NK-92 (cell line): ENCODE results near the gene FGFR2.

Source experiments
- DNase-seq: peaks from one replicate; lab custom pipeline; 2025; ENCODE audit not compliant: unreplicated experiment; lab: John Stamatoyannopoulos, UW

FGFR2 gene

GRCh38 chr10:121500701-121501332, 97.4 kb downstream of the FGFR2 start:
- no peak for DNase-seq

- no peak for DNase-seq
Observed at GRCh38 chr10:121497513-121498470, 100.5 kb downstream of the FGFR2 start.

GRCh38 chr10:121495719-121496118, 102.5 kb downstream of the FGFR2 start:
- no peak for DNase-seq

DNA sequence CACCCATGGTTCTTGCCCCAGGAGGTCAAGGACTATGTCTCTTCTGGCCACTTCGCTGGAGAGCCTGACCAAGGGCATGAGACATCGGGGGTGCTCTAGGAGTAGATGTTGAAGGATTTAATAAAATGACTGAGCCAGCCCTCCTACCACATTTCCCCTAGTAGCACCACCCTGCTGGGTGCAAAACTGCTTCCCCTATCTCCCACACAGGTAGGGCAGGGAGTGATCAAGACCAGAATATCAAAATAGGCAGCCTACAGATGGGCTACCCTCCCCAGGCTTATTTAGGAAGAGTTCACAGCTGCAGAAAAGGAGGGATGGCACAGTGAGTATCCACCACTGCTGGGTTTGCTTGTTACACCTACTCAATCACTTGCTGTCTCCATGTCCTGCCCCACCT, 103.9 kb downstream of the FGFR2 start:
- no peak for DNase-seq

DNA sequence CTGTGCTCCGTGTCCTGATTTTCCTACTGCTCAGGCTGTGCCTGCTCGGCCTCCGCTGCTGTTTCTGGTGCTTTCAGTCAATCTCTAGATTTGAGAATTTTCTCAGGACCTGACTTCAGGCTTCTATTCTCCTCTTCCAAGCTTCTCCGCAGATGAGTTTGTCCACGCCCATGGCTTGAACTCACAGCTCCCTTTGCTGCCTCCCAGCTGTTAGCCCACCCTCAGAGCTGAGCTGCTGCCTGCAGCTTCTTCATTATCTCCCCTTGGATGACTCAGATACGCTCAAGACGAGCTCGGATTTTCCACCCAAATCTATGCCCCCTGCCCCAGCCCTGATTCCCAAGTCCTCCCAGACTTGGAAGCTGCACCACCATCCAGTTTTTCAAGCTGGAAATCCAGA, 104.7 kb downstream of the FGFR2 start:
- no peak for DNase-seq

GRCh38 chr10:121490871-121491519, 107.2 kb downstream of the FGFR2 start:
- DNase-seq: no peak

DNA sequence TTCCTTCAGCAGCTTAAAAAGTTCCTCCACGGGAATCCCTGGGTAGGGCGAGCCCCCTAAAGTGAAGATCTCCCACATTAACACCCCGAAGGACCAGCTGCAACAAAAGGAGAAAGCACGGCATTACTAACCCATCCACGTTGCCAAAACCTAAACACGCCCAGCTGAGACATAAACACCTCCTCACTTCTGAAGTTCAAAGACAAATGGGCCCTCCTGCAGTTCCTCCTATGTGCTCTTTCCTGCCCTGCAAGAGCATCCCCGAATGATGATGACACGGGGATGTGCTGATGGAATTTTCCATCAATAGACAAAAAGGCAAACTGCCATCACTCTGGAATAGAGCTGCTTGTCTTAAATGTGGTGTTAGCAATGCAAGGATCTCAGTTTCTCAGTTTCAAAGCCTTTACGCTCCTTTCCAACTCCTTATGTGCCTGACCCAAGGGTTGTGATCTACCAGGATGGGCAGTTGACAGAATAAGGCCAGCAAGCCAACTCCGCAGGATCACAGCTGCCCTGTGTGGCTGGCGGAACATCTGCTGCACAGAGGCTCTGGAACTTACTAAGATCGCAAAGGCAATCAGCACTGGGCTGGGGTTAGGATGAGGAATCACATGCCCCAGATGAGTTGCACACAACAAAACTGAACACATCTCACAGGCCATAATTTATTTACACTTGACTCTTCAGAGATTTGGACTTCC, 112.7 kb downstream of the FGFR2 start:
- no peak for DNase-seq

DNA sequence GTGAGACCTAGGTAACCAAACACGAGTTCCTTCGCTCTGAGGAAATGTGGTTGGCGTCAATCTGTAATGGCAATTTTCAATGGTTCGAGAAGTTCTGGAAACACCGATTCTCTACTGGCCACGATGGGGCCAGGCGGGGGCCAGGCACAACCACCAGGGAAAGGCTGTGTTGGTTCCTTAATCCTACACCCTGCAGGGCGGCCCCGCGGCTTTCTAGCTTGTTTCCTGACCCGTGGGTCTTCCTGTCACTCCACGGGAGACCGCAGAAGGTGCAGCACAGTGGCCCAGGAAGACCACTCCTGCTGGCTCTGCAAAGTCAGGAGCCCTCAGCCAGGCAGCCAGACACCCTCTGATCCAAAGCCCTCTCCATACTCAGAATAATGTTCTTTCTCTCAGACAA, 113.4 kb downstream of the FGFR2 start:
- DNase-seq: no peak

GRCh38 chr10:121484401-121484800, 113.8 kb downstream of the FGFR2 start:
- no peak for DNase-seq

- DNase-seq: no peak
Observed at GRCh38 chr10:121481180-121481579, 117.1 kb downstream of the FGFR2 start.

GRCh38 chr10:121478556-121478955, 119.7 kb downstream of the FGFR2 start:
- no peak for DNase-seq

DNA sequence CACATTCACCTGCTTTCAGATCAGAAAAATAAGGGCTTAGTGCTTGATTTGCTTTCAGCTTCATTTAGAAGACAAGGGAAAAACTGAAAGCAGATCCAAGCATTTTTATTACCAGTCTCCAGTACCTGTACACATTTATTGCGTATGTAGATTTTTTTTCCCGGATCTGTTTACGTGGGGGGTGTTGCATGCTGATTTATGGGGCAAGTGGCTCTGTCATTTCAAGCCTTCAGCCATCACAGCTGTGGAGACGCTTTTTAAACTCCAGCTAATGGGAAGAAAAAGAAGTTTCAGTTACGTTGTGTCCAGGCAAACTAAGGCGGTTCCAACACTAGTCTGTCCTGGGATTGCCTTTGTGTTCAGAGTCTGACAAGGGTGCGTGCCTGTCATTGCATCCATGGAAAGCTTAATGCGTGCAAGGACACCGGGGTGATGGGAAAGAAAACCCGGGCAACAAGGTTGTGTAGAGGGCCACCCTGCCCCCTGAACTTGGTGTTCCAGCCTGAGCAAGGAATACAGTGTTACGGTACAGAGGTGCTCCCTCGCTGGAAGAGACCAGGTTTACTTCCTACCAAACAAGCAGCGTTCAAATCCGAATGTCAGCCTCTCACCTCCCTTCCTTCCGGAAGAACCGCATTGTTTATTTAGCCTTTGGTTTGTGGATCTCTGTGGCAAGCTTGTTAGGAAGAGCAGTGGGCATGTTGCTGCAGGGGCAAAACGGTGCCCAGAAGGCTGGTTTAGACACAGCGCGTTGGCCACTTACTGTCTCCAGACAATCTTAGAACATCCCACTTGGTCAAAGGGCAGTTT, 128.2 kb downstream of the FGFR2 start:
- no peak for DNase-seq

GRCh38 chr10:121468726-121469125, 129.5 kb downstream of the FGFR2 start:
- no peak for DNase-seq

DNA sequence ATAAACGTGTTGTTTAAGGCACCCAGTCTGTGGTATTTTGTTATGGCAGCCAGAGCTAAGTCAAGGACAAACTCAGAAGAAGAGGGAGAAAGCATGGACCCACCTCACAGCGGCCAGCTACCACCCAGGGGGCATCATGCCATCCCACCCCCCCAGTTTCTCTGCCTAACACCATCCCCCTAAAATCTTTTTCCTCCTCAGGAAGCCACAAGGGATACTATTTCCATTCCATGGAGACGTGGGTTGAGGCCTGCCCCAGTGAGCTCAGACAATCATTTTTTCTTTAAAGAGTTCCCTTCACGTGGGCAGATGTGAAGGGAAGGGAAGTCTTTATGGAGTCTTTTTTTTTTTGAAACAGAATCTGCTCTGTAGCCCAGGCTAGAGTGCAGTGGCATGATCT, 131.8 kb downstream of the FGFR2 start:
- no peak for DNase-seq

- no peak for DNase-seq
Observed at GRCh38 chr10:121465215-121465614, 133.0 kb downstream of the FGFR2 start.

DNA sequence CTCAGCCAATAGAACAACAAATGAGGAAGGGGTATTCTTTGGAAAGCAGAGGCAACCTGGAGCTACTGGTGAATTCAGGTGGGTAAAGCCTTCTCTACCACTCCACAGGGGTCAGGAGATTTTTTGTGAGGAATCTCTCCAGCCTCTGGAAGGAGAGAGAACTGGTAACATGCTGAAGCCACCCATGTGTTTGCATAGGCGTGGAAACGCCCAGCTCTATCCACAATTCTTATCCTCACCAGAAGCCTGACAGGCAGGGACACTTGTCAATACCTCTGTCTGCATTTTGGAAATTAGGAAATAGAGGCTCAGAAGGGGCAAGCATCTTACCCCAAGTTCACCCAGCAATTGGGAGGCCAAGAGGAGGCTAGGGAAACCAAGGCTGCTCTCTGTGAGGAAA, 133.7 kb downstream of the FGFR2 start:
- no peak for DNase-seq

- DNase-seq: no peak
Observed at GRCh38 chr10:121462955-121463354, 135.3 kb downstream of the FGFR2 start.

- no peak for DNase-seq
Observed at GRCh38 chr10:121462281-121462680, 136.0 kb downstream of the FGFR2 start.

DNA sequence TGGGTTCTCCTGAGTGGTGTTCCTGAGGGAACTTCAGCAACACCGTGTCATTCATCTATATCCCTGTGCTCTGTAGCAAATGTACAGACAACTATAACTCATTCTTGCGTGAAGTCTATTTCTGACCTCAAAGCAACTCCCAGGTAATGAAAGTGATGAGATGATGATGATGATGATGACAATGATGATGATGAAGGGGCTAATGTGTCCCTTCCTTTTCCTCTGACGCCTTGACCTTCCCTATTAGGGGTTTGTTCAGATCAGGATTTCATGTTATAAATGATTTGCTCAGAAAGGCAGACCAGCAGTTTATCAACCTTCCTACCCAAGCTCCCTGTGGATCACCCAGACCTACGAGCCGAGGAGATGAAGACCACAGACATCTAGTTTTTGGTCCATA, 136.9 kb downstream of the FGFR2 start:
- DNase-seq: no peak

- DNase-seq: no peak
Observed at GRCh38 chr10:121460733-121461132, 137.5 kb downstream of the FGFR2 start.
